ENCODE results near the gene MRRF. TPM values are rescaled to one million over a fixed set of nuclear protein-coding genes. Genes with fewer than 3 reads are reported as not detected.
A peak's percentile ranks its signal among the peaks of the same experiment; 100 is the strongest.
"Not testable (repeated sequence)": the region's sequence is repeated elsewhere in the genome, so short reads cannot be mapped to it uniquely, and the experiment has no call there.

Gene MRRF
- total RNA-seq, 1 donor from 2014 or later = 61.5 TPM

GRCh38 chr9:122355336-122355875 lies 90.7 kb downstream of the MRRF start:
- DNase-seq (ENCODE audit: low spot score) = no peak

GRCh38 chr9:122356627-122357026 lies 91.9 kb downstream of the MRRF start:
- no peak for DNase-seq (ENCODE audit: low spot score)

- DNase-seq (ENCODE audit: low spot score) = no peak
These were observed 96.2 kb downstream of the MRRF start for GRCh38 chr9:122360891-122361290.

- DNase-seq (ENCODE audit: low spot score) = not testable (repeated sequence)
These were observed 98.4 kb downstream of the MRRF start for GRCh38 chr9:122363131-122363530.

GRCh38 chr9:122364117-122364782 lies 99.6 kb downstream of the MRRF start:
- DNase-seq (ENCODE audit: low spot score) = no peak

- DNase-seq (ENCODE audit: low spot score) = no peak
These were observed 100.1 kb downstream of the MRRF start for GRCh38 chr9:122364783-122365150.

GRCh38 chr9:122366074-122366660 lies 101.5 kb downstream of the MRRF start:
- no peak for DNase-seq (ENCODE audit: low spot score)

GRCh38 chr9:122367065-122367464 lies 102.4 kb downstream of the MRRF start:
- no peak for DNase-seq (ENCODE audit: low spot score)

- DNase-seq (ENCODE audit: low spot score) = no peak
These were observed 103.2 kb downstream of the MRRF start for GRCh38 chr9:122367774-122368460.

GRCh38 chr9:122368642-122369041 lies 104.0 kb downstream of the MRRF start:
- DNase-seq (ENCODE audit: low spot score) = no peak

GRCh38 chr9:122370303-122370702 lies 105.6 kb downstream of the MRRF start:
- DNase-seq (ENCODE audit: low spot score) = no peak

- peak; percentile 71 for DNase-seq (ENCODE audit: low spot score)
These were observed 106.4 kb downstream of the MRRF start, which contains the start of gene PTGS1 for GRCh38 chr9:122370869-122371755. PTGS1 (plus strand) TSS chr9:122371024; CDS start chr9:122371085, 61 bp downstream.

- DNase-seq (ENCODE audit: low spot score) = no peak
These were observed 107.2 kb downstream of the MRRF start for GRCh38 chr9:122371846-122372245.

- no peak for DNase-seq (ENCODE audit: low spot score)
These were observed 108.5 kb downstream of the MRRF start for GRCh38 chr9:122372856-122373845.

- DNase-seq (ENCODE audit: low spot score) = peak; percentile 85
These were observed 110.3 kb downstream of the MRRF start for GRCh38 chr9:122374885-122375420.

- no peak for DNase-seq (ENCODE audit: low spot score)
These were observed 112.1 kb downstream of the MRRF start for GRCh38 chr9:122376796-122377195.

GRCh38 chr9:122377241-122378164 lies 112.8 kb downstream of the MRRF start:
- no peak for DNase-seq (ENCODE audit: low spot score)

GRCh38 chr9:122378236-122378635 lies 113.6 kb downstream of the MRRF start:
- DNase-seq (ENCODE audit: low spot score) = no peak

GRCh38 chr9:122379340-122379739 lies 114.7 kb downstream of the MRRF start:
- no peak for DNase-seq (ENCODE audit: low spot score)

All from ureter (tissue), 1 donor.